C4-2B (cell line): ENCODE data around the gene TBXA2R.

Experiments used
- ZFX ChIP-seq: fragments of 450-650 bp; IDR thresholded peaks from 2 replicates; pipeline ENCODE4 v1.6.1; 2017
- TF ChIP-seq, protein P1 (sequence below): fragments of 450-650 bp; conservative IDR thresholded peaks from 2 replicates; pipeline ENCODE4 v1.5.1; 2017; ENCODE audit warnings: mild to moderate bottlenecking

DNA sequence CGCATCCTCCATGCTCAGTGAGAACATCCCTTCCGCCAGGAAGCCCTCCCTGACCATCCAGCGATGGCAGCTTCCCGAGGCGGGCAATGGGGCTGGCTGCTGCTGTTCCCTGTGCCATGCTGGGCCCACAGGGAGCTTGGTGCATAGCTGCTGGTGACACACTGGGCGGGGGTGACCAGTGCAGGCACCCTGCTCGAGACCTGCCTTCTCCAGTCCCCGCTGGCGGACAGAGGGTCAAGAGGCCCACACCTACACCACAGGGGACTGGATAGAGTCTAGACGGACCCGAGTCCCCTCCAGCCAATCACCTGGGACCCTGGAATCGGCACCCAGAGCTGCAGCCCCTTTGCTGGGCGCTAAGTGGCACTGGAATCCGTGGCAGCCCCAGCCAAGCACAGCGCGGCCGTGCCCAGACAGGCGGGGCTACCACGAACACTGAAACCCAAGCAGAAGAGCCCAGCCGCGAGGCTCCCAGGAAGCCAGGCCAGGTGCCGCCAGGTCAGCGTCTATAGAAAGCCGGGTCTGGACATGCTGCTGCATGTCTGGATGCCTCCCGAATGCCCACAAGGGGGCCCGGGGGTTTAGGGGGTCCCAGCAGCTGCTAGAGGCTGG, 9.0 kb upstream of the TBXA2R start:
- TF ChIP-seq ZFX, result no peak
- TF ChIP-seq, protein P1, sequence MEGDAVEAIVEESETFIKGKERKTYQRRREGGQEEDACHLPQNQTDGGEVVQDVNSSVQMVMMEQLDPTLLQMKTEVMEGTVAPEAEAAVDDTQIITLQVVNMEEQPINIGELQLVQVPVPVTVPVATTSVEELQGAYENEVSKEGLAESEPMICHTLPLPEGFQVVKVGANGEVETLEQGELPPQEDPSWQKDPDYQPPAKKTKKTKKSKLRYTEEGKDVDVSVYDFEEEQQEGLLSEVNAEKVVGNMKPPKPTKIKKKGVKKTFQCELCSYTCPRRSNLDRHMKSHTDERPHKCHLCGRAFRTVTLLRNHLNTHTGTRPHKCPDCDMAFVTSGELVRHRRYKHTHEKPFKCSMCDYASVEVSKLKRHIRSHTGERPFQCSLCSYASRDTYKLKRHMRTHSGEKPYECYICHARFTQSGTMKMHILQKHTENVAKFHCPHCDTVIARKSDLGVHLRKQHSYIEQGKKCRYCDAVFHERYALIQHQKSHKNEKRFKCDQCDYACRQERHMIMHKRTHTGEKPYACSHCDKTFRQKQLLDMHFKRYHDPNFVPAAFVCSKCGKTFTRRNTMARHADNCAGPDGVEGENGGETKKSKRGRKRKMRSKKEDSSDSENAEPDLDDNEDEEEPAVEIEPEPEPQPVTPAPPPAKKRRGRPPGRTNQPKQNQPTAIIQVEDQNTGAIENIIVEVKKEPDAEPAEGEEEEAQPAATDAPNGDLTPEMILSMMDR, result no peak
